ENCODE data around the gene MYCBPAP. TPM values are rescaled to one million over a fixed set of nuclear protein-coding genes. Genes with fewer than 3 reads are reported as not detected.

The MYCBPAP gene
- polyA plus RNA-seq, 3 donors: not detected

DNA sequence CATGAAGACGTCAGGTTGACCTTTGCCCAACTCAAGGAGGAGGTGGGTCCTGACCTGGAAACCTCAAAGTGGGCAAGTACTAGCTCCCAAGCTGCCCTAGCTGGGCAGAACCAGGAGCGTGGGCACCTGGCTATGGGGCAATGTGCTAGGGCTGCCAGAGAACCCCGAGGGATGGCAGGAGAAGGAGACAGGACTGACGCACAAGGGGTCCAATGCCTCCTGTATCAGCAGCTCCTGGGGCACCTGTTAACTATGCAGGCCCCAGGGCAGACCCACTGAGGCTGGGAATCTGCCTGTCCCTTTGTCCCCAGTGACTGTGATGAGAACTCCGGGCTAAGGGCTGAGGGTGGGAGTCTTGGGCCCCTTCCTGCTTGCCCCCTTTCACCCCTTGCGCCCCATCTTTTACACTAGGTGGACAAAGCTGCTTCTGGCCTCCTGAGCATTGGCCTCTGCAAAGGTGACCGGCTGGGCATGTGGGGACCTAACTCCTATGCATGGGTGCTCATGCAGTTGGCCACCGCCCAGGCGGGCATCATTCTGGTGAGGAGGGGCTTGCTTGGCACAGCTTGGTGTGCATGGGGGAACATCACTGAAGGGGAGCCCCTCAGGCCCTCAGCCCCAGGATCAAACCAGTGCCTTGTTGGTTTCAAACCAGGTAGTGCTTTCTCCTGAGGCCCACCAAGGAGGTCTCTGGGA, 47.3 kb upstream of the MYCBPAP start:
- intact Hi-C loops (cut with micrococcal nuclease): no loop called here
- TF ChIP-seq, protein P1, sequence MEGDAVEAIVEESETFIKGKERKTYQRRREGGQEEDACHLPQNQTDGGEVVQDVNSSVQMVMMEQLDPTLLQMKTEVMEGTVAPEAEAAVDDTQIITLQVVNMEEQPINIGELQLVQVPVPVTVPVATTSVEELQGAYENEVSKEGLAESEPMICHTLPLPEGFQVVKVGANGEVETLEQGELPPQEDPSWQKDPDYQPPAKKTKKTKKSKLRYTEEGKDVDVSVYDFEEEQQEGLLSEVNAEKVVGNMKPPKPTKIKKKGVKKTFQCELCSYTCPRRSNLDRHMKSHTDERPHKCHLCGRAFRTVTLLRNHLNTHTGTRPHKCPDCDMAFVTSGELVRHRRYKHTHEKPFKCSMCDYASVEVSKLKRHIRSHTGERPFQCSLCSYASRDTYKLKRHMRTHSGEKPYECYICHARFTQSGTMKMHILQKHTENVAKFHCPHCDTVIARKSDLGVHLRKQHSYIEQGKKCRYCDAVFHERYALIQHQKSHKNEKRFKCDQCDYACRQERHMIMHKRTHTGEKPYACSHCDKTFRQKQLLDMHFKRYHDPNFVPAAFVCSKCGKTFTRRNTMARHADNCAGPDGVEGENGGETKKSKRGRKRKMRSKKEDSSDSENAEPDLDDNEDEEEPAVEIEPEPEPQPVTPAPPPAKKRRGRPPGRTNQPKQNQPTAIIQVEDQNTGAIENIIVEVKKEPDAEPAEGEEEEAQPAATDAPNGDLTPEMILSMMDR (IDR thresholded peaks at IDR 0.05): no peak
- H3K4me3 ChIP-seq (replicated peaks in 1 of 3; ENCODE audit: low read depth in 2 of 3, low read length in 3 of 3): no peak overlapping the region

DNA sequence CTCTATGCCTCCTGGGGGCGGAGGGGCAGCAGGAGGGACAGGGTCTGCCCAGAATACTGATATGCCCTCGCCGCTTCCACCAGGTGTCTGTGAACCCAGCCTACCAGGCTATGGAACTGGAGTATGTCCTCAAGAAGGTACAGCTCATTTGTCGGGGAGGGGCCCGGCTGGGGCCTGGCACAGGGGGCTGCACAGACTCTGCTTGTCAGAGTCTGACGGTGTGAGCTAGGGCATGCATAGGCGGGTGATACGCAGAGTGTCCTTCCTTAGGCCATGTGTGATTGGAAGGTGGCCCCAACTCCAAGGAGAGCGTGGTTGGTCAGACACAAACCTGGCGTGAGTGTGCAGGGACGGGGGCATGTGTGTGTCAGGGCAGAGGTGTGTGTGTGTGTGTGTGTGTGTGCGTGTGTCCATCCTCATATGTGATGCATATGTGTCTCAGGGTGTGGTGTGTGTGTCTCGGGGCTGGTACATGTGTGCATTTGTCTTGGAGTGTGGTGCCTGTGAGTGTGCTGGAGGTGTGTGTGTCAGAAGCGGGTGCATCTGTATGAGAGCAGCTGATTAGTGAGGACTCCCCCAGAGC, 46.6 kb upstream of the MYCBPAP start:
- Histone ChIP-seq H3K4me2 (replicated peaks; ENCODE audit: extremely low read depth, low read length, poor library complexity, severe bottlenecking) (no peak overlapping the region), H3K4me3 (replicated peaks in 1 of 3; ENCODE audit: low read depth in 2 of 3, low read length in 3 of 3) (no peak overlapping the region), H3K9ac (ENCODE audit: insufficient read depth, low read length, poor library complexity, severe bottlenecking) (no peak overlapping the region), H2AFZ (ENCODE audit: insufficient read depth, low read depth, low read length, poor library complexity, severe bottlenecking) (no peak overlapping the region), H3K4me1 (ENCODE audit: control insufficient read depth in 1 of 2, insufficient read depth in 2 of 2, low read length in 2 of 2) (no peaks in the 10 kb centered on the region), H3K79me2 (ENCODE audit: insufficient read depth, low read length) (no peaks in the 10 kb centered on the region), H3K27ac (ENCODE audit: low read depth in 1 of 2, low read length in 2 of 2) (no peak overlapping the region), H3K9me3 (replicated peaks in 1 of 2; ENCODE audit: control insufficient read depth in 1 of 2, insufficient read depth in 1 of 2, low read length in 2 of 2) (no peaks in the 10 kb centered on the region), H3K27me3 (ENCODE audit: control insufficient read depth in 2 of 2, insufficient read depth in 2 of 2, low read length in 2 of 2) (no peaks in the 10 kb centered on the region), H3K36me3 (replicated peaks in 1 of 2; ENCODE audit: control insufficient read depth in 1 of 2, insufficient read depth in 2 of 2, low read length in 2 of 2) (no peaks in the 10 kb centered on the region), H4K20me1 (ENCODE audit: insufficient read depth, low read length) (no peaks in the 10 kb centered on the region)
- intact Hi-C loops (cut with micrococcal nuclease): no loop called here
- Mint-ChIP-seq H3K27me3 (ENCODE audit: low read depth in 3 of 3) (peaks cover 1 to 7% (median 3%) of the 10 kb centered on the region in 3 donors), H3K36me3 (no peaks in the 10 kb centered on the region), H3K4me3 (no peak overlapping the region), H3K4me1 (peaks cover 5% of the 10 kb centered on the region), H3K27ac (peak overlapping the region in 1 of 7 donors; percentile 16), H3K9me3 (no peaks in the 10 kb centered on the region)
- TF ChIP-seq, protein P1 (IDR thresholded peaks at IDR 0.05): no peak
- no peak for DNase-seq
- WGBS (ENCODE audit: insufficient coverage): 94% methylated on average over 13 of the region's 14 CpGs

More for the DNA sequence above, 47.3 kb upstream of the MYCBPAP start:
- Histone ChIP-seq H3K4me1 (ENCODE audit: control insufficient read depth in 1 of 2, insufficient read depth in 2 of 2, low read length in 2 of 2) (no peaks in the 10 kb centered on the region), H3K79me2 (ENCODE audit: insufficient read depth, low read length) (no peaks in the 10 kb centered on the region), H3K27me3 (ENCODE audit: control insufficient read depth in 2 of 2, insufficient read depth in 2 of 2, low read length in 2 of 2) (no peaks in the 10 kb centered on the region), H2AFZ (ENCODE audit: insufficient read depth, low read depth, low read length, poor library complexity, severe bottlenecking) (no peak overlapping the region), H3K27ac (ENCODE audit: low read depth in 1 of 2, low read length in 2 of 2) (no peak overlapping the region), H3K9me3 (replicated peaks in 1 of 2; ENCODE audit: control insufficient read depth in 1 of 2, insufficient read depth in 1 of 2, low read length in 2 of 2) (no peaks in the 10 kb centered on the region), H3K9ac (ENCODE audit: insufficient read depth, low read length, poor library complexity, severe bottlenecking) (no peak overlapping the region), H3K4me2 (replicated peaks; ENCODE audit: extremely low read depth, low read length, poor library complexity, severe bottlenecking) (no peak overlapping the region), H3K36me3 (replicated peaks in 1 of 2; ENCODE audit: control insufficient read depth in 1 of 2, insufficient read depth in 2 of 2, low read length in 2 of 2) (no peaks in the 10 kb centered on the region), H4K20me1 (ENCODE audit: insufficient read depth, low read length) (no peaks in the 10 kb centered on the region)
- Mint-ChIP-seq H3K4me1 (peaks cover under 1% of the 10 kb centered on the region), H3K9me3 (no peaks in the 10 kb centered on the region), H3K27ac (no peak overlapping the region), H3K27me3 (ENCODE audit: low read depth in 3 of 3) (peaks cover 1 to 7% (median 2%) of the 10 kb centered on the region in 3 donors), H3K4me3 (no peak overlapping the region), H3K36me3 (peaks cover 0 to under 1% of the 10 kb centered on the region in 2 donors)
- no peak for DNase-seq
- 98% methylated on average over 8 of the region's 9 CpGs for WGBS (ENCODE audit: insufficient coverage)
